Naive B cell (primary cell): ENCODE data around the gene FGF3. TPM values are rescaled to one million over a fixed set of nuclear protein-coding genes. Genes with fewer than 3 reads are reported as not detected.

Source experiments
- ATAC-seq, 2 donors: fragments of 150-1000 bp; cut with Tn5 transposase; 2 replicates each; pipeline ENCODE4 v1.10.0; 2021; ENCODE audit warnings: low read depth in 2 of 2, mild to moderate bottlenecking in 2 of 2, moderate library complexity in 2 of 2
- DNase-seq: peaks from one replicate; pipeline ENCODE4 v3.0.0; 2022
- H3K27ac Mint-ChIP-seq, 6 donors: one replicate each; pipeline ENCODE4 v1.8.0; 2020 to 2022; ENCODE audit warnings: mild to moderate bottlenecking in 6 of 6, mixed read lengths in 6 of 6, moderate library complexity in 5 of 6, inconsistent platforms in 2 of 6
- H3K27me3 Mint-ChIP-seq, 3 donors: one replicate each; pipeline ENCODE4 v1.8.0; 2021 to 2022; ENCODE audit warnings: mixed read lengths in 3 of 3, mild to moderate bottlenecking in 1 of 3
- H3K36me3 Mint-ChIP-seq, 2 donors: one replicate each; pipeline ENCODE4 v1.8.0; 2020 to 2022; ENCODE audit warnings: mixed read lengths in 2 of 2, inconsistent platforms in 1 of 2, mild to moderate bottlenecking in 1 of 2
- H3K4me1 Mint-ChIP-seq, 3 donors: one replicate each; pipeline ENCODE4 v1.8.0; 2020 to 2022; ENCODE audit warnings: mixed read lengths in 3 of 3, inconsistent platforms in 1 of 3, mild to moderate bottlenecking in 1 of 3, moderate library complexity in 1 of 3
- H3K4me3 Mint-ChIP-seq, 8 donors: one replicate each; pipeline ENCODE4 v1.8.0; 2020 to 2022; ENCODE audit warnings: mild to moderate bottlenecking in 8 of 8, mixed read lengths in 8 of 8, moderate library complexity in 8 of 8, inconsistent platforms in 2 of 8
- H3K9me3 Mint-ChIP-seq, 7 donors: one replicate each; pipeline ENCODE4 v1.8.0; 2020 to 2022; ENCODE audit warnings: mixed read lengths in 7 of 7, mild to moderate bottlenecking in 5 of 7, inconsistent platforms in 2 of 7, moderate library complexity in 1 of 7
- polyA plus RNA-seq, 6 donors: library from polyadenylated mRNA; unstranded; fragments of 300-500 nt; fragmentation: Illumina TruSeq; gene quantifications; one replicate each; pipeline ENCODE4 v1.2.3, GENCODE V29; 2021; ENCODE audit warnings: low read depth in 6 of 6

FGF3 gene
- polyA plus RNA-seq, 6 donors from 2014 or later, result not detected

DNA sequence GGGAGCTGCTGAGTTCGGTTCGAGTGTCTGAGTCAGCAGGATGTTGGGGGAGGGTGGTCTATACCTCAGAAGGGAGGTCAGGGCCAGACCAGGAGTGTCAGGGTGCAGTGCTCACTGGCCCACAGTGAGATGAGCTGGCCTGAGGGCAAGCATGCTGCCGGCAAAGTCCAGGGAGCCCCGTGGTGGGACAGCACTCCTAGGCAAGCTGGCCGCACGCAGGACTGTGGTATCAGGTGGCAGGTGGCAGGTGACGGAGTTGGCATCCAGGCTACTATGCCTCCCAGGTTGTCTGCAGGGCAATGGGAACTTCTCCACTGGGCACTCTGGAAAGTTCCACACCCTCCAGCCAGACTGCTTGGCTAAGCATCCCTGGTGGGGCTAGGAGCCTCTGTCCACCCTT, 4.8 kb downstream of the FGF3 start:
- no peak overlapping the region for H3K27ac Mint-ChIP-seq
- peaks cover 6 to 46% (median 44%) of the 10 kb centered on the region in 3 donors for H3K27me3 Mint-ChIP-seq
- peaks cover 0 to 8% of the 10 kb centered on the region in 2 donors for H3K36me3 Mint-ChIP-seq
- peaks cover 0 to 5% (median 0%) of the 10 kb centered on the region in 7 donors for H3K9me3 Mint-ChIP-seq
- no peak for ATAC-seq
- no peak for DNase-seq
- H3K4me1 Mint-ChIP-seq, result peaks cover 0 to 4% (median 0%) of the 10 kb centered on the region in 3 donors
- peak overlapping the region in 1 of 8 donors; percentile 73 for H3K4me3 Mint-ChIP-seq

DNA sequence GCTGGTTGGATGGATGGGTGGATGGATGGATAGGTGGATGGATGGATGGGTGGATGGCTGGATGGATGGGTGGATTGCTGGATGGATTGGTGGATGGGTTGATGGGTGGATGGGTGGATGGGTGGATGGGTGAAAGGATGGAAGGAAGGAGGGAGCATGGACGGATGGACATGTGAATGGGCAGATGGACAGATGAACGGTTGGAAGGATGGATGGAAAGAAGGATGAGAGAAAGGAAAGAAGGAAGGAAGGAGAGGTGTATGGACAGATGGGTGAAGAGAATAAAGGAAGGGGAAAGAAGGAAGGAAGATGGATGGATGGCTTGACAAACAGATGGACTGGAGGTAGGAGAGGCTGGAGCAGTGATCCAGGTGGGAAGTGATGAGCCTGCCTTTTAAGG, 5.4 kb downstream of the FGF3 start:
- Mint-ChIP-seq H3K4me1 (peaks cover 0 to 4% (median 0%) of the 10 kb centered on the region in 3 donors), H3K27ac (no peak overlapping the region), H3K4me3 (no peak overlapping the region), H3K36me3 (peaks cover 0 to 8% of the 10 kb centered on the region in 2 donors), H3K27me3 (peaks cover 6 to 48% (median 46%) of the 10 kb centered on the region in 3 donors), H3K9me3 (peaks cover 0 to 5% (median 0%) of the 10 kb centered on the region in 7 donors)
- DNase-seq (no peak), ATAC-seq (no peak)

- peaks cover 6 to 56% (median 51%) of the 10 kb centered on the region in 3 donors for H3K27me3 Mint-ChIP-seq
- H3K4me1 Mint-ChIP-seq, result peaks cover 0 to 4% (median 0%) of the 10 kb centered on the region in 3 donors
- peaks cover 0 to 8% of the 10 kb centered on the region in 2 donors for H3K36me3 Mint-ChIP-seq
- DNase-seq, result no peak
- no peak overlapping the region for H3K27ac Mint-ChIP-seq
- peaks cover 0 to 5% (median 0%) of the 10 kb centered on the region in 7 donors for H3K9me3 Mint-ChIP-seq
- no peak overlapping the region for H3K4me3 Mint-ChIP-seq
- ATAC-seq, result no peak
Measured at GRCh38 chr11:69812946-69813345, 6.3 kb downstream of the FGF3 start.

DNA sequence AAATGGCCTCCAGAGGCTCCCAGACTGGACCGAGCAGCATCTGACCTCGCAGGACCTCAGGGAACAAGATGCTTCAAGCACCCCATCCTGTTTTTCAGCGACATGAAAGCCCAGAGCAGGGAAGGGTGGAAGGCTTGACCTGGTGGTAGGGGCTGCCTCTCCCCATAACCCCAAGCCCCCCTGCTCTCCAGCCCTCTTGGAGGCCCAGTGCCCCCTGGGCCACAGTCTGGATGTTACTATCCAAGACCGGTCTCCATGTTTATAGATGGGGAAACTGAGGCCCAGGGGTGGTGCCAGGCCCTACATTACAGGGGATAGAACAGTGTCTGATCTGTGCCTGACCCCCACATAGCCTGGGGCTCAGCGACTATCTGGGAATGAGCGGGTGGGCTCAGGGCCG, 7.0 kb downstream of the FGF3 start:
- no peak for ATAC-seq
- peaks cover 7 to 63% (median 57%) of the 10 kb centered on the region in 3 donors for H3K27me3 Mint-ChIP-seq
- H3K36me3 Mint-ChIP-seq, result peaks cover 0 to 8% of the 10 kb centered on the region in 2 donors
- peaks cover 0 to 5% (median 0%) of the 10 kb centered on the region in 7 donors for H3K9me3 Mint-ChIP-seq
- peaks cover 0 to 4% (median 0%) of the 10 kb centered on the region in 3 donors for H3K4me1 Mint-ChIP-seq
- no peak overlapping the region for H3K27ac Mint-ChIP-seq
- DNase-seq, result no peak
- H3K4me3 Mint-ChIP-seq, result no peak overlapping the region

- Mint-ChIP-seq H3K4me1 (peaks cover 0 to 4% (median 0%) of the 10 kb centered on the region in 3 donors), H3K9me3 (peaks cover 0 to 5% (median 0%) of the 10 kb centered on the region in 7 donors), H3K4me3 (no peak overlapping the region), H3K27me3 (peaks cover 15 to 60% (median 55%) of the 10 kb centered on the region in 3 donors), H3K27ac (no peak overlapping the region), H3K36me3 (peaks cover 0 to 8% of the 10 kb centered on the region in 2 donors)
- ATAC-seq (no peak), DNase-seq (no peak)
Measured at GRCh38 chr11:69811431-69811830, 7.8 kb downstream of the FGF3 start.

DNA sequence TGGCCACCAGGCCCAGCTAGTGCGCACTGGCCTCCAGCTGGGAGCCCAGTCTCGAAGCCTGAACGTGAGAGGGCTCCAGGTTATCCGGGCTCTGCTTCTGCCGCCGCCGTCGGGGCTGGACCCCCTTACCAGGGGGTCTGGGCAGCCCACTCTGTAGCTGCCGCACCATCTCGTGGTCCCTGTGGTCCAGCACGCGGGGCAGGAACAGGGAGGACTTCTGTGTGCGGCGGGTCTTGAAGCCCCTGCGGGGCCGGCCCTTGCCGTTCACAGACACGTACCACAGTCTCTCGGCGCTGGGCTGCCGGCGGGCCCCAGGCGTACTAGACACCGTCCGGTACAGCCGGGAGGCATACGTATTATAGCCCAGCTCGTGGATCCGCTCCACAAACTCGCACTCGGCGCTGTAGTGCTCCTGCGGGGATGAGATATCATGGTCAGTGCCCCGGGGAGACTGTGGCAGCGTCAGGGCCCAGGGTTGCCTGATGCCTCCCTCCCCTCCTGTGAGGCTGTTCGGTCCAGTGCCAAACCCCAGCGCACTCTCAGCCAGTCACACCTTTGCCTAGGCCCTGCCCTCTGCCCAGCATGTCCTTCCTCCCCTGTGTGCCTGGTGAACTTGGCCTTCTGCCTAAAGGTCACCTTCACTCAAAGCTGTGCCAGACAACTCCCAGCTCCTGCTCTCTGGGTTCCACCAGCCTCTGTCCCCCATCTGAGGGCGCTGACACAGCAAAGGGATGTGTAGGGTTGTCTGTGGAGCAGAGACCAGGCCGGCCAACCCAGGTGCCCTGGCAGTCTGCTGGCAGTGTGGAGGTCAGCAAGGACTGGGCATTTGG, 8.7 kb downstream of the FGF3 start:
- no peak for ATAC-seq
- Mint-ChIP-seq H3K27ac (no peak overlapping the region), H3K27me3 (peaks cover 16 to 51% (median 46%) of the 10 kb centered on the region in 3 donors), H3K36me3 (peaks cover 0 to 8% of the 10 kb centered on the region in 2 donors), H3K4me1 (peaks cover 0 to 4% (median 0%) of the 10 kb centered on the region in 3 donors), H3K9me3 (peaks cover 0 to 5% (median 0%) of the 10 kb centered on the region in 7 donors), H3K4me3 (no peak overlapping the region)
- no peak for DNase-seq

DNA sequence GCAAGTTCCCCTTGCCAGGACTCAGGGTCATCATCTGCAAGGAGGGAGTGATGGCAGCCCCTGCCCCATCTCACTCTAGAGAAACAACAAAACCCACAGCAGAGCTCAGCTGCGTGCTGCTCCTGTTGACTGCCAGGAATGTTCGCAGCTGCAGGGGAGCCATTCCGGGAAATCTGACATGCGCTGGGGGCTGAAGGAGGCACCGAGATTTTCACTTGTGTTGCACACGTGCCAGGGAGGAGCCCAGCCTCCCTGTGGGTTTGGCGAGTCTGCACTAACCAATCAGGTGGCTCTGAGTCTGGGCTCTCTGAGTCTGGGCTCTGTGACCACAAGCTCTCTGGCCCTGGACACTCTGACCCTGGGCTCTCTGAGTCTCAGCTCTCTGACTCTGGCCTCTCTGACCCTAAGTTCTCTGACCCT, 10.5 kb downstream of the FGF3 start:
- Mint-ChIP-seq H3K27ac (no peak overlapping the region), H3K4me3 (no peak overlapping the region), H3K9me3 (peaks cover 0 to 2% (median 0%) of the 10 kb centered on the region in 7 donors), H3K27me3 (peaks cover 10 to 34% (median 30%) of the 10 kb centered on the region in 3 donors), H3K4me1 (no peaks in the 10 kb centered on the region), H3K36me3 (peaks cover 0 to 2% of the 10 kb centered on the region in 2 donors)
- ATAC-seq (no peak), DNase-seq (no peak)

DNA sequence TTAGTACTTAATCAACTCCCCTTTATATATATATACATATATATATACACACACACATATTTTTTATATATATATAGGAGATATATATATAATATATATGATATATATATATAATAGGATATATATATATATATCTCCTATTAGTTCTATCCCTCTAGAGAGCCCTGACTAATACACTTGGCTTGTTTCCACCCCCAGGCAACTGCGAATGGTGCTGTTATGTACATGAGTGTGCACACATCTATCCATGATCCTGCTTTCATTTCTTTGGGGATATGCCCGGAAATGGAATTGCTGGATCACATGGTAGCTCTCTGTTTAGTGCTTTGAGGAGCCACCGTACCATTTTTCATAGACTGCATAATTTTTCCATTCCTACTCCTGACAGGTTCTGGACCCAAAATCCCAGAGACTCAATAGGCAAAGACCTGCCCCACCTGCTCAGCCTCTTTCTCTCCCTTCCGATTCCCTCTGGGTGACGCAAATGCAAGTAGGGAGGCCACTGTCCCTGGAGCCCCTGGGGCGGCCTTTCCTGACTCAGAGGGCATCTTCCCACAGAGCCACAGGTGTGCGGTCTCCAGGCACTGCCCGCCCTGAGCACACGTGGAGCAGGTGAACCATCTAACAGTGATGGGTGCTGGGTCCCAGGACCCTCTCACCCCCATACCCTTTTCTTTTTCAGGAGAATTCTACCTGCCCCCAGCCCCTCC, 12.0 kb downstream of the FGF3 start:
- Mint-ChIP-seq H3K9me3 (peaks cover 0 to 4% (median 0%) of the 10 kb centered on the region in 7 donors), H3K4me3 (no peak overlapping the region)
- ATAC-seq, result no peak

DNA sequence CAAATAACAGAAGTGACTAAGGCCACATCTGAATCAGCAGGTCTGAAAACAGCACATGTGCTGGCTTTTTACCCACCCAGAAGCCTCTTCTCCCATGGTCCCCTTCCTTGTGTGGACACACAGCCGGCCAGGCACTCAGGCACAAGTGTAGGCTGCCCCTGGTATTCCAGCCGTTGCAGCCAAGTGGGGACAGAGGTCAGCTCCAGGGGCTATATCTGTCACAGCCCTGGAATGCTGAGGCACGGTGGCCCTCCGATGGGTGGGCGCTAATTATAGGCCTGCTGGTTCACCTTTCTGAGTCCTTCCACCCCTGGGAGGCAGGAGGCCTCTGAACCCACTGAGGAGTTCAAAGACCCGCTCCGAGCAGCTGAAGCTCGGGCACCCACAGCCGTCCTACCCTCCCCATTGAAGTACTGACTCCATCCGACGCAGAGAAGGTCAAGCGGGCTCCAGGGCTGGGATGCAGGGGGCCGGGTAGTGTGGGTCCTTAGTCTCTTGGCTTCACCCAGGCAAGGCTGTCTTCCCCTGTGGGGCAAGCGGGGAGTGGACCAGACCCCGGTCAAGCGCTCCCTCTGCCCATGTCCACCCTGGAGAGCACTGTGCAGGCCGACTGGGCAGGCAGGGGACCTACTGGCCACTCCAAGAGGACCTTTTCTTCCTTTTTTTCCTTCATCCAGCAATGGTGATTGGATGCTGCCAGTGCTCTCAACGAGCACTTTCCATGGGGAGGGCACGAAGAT, 14.3 kb downstream of the FGF3 start:
- Mint-ChIP-seq H3K27me3 (peaks cover 19 to 41% (median 30%) of the 10 kb centered on the region in 3 donors), H3K9me3 (peaks cover 0 to 4% (median 0%) of the 10 kb centered on the region in 7 donors)
- no peak for ATAC-seq

More for the DNA sequence above, 12.0 kb downstream of the FGF3 start:
- H3K4me1 Mint-ChIP-seq, result no peaks in the 10 kb centered on the region
- H3K27me3 Mint-ChIP-seq, result peaks cover 12 to 29% (median 23%) of the 10 kb centered on the region in 3 donors
- no peak overlapping the region for H3K27ac Mint-ChIP-seq
- H3K36me3 Mint-ChIP-seq, result no peaks in the 10 kb centered on the region
- DNase-seq, result no peak

DNA sequence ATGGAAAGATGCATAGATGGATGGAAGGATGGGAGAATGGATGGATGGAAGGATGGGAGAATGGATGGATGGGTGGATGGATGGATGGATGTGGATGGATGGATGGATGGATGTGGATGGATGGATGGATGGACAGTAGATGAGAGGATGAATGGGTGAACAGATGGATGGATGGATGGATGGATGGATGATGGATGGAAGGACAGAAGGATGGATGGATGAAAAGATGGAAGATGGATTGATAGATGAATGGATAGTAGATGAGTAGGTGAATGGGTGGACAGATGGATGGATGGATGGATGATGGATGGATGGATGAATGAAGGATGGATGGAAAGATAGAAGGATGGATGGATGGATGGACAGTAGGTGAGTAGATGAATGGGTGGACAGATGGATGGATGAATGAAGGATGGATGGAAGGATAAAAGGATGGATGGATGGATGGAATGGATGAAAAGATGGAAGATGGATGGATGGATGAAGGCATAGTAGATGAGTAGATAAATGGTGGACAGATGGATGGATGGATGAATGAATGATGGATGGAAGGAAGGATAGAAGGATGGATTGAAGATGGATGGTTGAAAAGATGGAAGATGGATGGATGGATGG, 15.5 kb downstream of the FGF3 start:
- DNase-seq (no peak), ATAC-seq (no peak)
- Mint-ChIP-seq H3K36me3 (no peaks in the 10 kb centered on the region), H3K4me3 (no peak overlapping the region), H3K9me3 (peaks cover 0 to 8% (median 2%) of the 10 kb centered on the region in 7 donors), H3K27ac (no peak overlapping the region), H3K4me1 (no peaks in the 10 kb centered on the region), H3K27me3 (peaks cover 19 to 33% (median 21%) of the 10 kb centered on the region in 3 donors)

More for the DNA sequence above, 14.3 kb downstream of the FGF3 start:
- no peaks in the 10 kb centered on the region for H3K36me3 Mint-ChIP-seq
- H3K4me1 Mint-ChIP-seq, result no peaks in the 10 kb centered on the region
- DNase-seq, result no peak
- H3K4me3 Mint-ChIP-seq, result no peak overlapping the region
- no peak overlapping the region for H3K27ac Mint-ChIP-seq

- peaks cover 0 to 8% (median 2%) of the 10 kb centered on the region in 7 donors for H3K9me3 Mint-ChIP-seq
- H3K27ac Mint-ChIP-seq, result no peak overlapping the region
- no peaks in the 10 kb centered on the region for H3K4me1 Mint-ChIP-seq
- no peak overlapping the region for H3K4me3 Mint-ChIP-seq
- DNase-seq (no peak), ATAC-seq (no peak)
- peaks cover 17 to 26% (median 19%) of the 10 kb centered on the region in 3 donors for H3K27me3 Mint-ChIP-seq
- no peaks in the 10 kb centered on the region for H3K36me3 Mint-ChIP-seq
Measured at GRCh38 chr11:69803022-69803421, 16.2 kb downstream of the FGF3 start.

DNA sequence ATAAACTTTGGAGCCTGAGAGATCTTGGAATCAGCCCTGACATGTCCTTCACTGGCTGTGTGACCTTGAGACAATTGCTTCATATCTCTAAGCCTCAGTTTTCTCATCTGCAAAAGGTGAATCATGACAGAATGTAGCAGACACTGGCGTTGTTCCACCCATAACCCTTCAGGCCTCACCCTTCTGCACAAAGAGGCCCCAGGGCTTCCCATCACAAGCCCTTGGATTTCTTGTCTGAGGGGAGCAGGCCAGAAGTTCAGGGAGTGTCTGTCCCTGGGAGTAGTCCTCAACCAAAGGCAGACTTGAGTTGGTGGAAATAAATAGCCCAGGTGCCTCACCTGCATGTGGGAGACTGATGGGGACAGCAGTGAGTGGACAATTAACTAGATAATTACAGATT, 16.6 kb downstream of the FGF3 start:
- H3K4me1 Mint-ChIP-seq, result no peaks in the 10 kb centered on the region
- no peaks in the 10 kb centered on the region for H3K36me3 Mint-ChIP-seq
- H3K9me3 Mint-ChIP-seq, result peaks cover 0 to 8% (median 2%) of the 10 kb centered on the region in 7 donors
- no peak overlapping the region for H3K4me3 Mint-ChIP-seq
- H3K27ac Mint-ChIP-seq, result peak overlapping the region in 1 of 6 donors; percentile 30
- DNase-seq (no peak), ATAC-seq (no peak)
- H3K27me3 Mint-ChIP-seq, result peaks cover 13 to 26% (median 19%) of the 10 kb centered on the region in 3 donors
